Effector memory CD8-positive, alpha-beta T cell (primary cell): ENCODE data around the gene RGS4.

Experiments used
- ATAC-seq: fragments of 150-1000 bp; cut with Tn5 transposase; replicated peaks from 2 replicates; pipeline ENCODE4 v1.10.0; 2021; ENCODE audit warnings: mild to moderate bottlenecking, moderate library complexity
- DNase-seq, 3 experiments: peaks; one replicate each; pipeline ENCODE4 v3.0.0; 2021
- H3K27ac Mint-ChIP-seq, 2 donors: one replicate each; pipeline ENCODE4 v1.8.0; 2022; ENCODE audit warnings: mild to moderate bottlenecking in 2 of 2, mixed read lengths in 2 of 2, moderate library complexity in 2 of 2
- H3K27me3 Mint-ChIP-seq, 2 donors: one replicate each; pipeline ENCODE4 v1.8.0; 2022; ENCODE audit warnings: mixed read lengths in 2 of 2
- H3K36me3 Mint-ChIP-seq: one replicate; pipeline ENCODE4 v1.8.0; 2022; ENCODE audit warnings: mild to moderate bottlenecking, moderate library complexity, mixed read lengths; ENCODE audit not compliant: insufficient read depth
- H3K4me1 Mint-ChIP-seq, 2 donors: one replicate each; pipeline ENCODE4 v1.8.0; 2022; ENCODE audit warnings: low read depth in 2 of 2, mixed read lengths in 2 of 2
- H3K4me3 Mint-ChIP-seq, 2 donors: one replicate each; pipeline ENCODE4 v1.8.0; 2022; ENCODE audit warnings: mild to moderate bottlenecking in 2 of 2, mixed read lengths in 2 of 2, moderate library complexity in 2 of 2
- H3K9me3 Mint-ChIP-seq, 2 donors: one replicate each; pipeline ENCODE4 v1.8.0; 2022; ENCODE audit warnings: mixed read lengths in 2 of 2

Gene RGS4

DNA sequence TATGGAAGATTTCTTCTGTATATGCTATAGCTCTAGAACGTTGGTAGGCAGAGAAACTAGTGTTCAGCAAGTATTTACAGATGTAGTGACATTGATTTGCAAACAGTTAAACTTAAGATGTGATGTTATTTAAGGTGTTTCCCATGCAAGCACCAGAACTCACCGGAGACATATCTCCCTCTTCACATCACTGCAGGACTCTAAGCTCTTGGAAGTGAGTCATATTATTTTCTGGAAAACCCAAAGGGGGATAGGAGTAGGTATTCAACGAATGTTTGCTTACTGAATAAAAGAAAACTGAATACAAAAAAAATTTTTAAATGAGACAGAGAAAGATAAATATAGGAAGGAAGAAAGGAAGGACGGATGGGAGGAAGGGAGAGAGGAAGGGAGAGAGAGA lies 25.0 kb downstream of the RGS4 start:
- peaks cover 0 to under 1% of the 10 kb centered on the region in 2 donors for H3K9me3 Mint-ChIP-seq
- no peak for DNase-seq

DNA sequence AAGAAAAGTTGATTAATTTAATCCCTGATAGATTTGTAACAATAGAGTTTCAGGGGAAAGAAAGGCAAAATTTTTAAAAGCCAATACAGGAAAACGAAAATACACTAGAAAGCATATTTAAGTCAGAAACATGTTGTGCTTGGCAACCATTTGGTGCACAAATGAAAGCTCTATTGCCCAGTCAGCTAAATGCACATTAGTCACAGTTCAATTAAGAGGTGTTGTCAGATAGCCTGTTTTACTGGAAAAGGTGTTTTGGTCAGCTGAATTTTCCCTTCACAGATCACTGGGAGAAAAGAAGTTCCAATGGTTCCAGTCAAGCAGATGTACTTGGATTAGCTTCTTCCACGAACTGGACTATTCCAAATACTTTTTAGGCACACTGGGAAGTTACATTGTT lies 25.4 kb downstream of the RGS4 start:
- Mint-ChIP-seq H3K27me3 (peaks cover 7 to 18% of the 10 kb centered on the region in 2 donors), H3K4me3 (no peak overlapping the region), H3K9me3 (no peaks in the 10 kb centered on the region), H3K27ac (no peak overlapping the region), H3K4me1 (no peaks in the 10 kb centered on the region), H3K36me3 (no peaks in the 10 kb centered on the region)
- ATAC-seq (no peak), DNase-seq (no peak)

More for the DNA sequence above, 25.0 kb downstream of the RGS4 start:
- Mint-ChIP-seq H3K27ac (no peak overlapping the region), H3K4me1 (no peaks in the 10 kb centered on the region), H3K36me3 (no peaks in the 10 kb centered on the region), H3K27me3 (peaks cover 7 to 17% of the 10 kb centered on the region in 2 donors), H3K4me3 (no peak overlapping the region)
- no peak for ATAC-seq

DNA sequence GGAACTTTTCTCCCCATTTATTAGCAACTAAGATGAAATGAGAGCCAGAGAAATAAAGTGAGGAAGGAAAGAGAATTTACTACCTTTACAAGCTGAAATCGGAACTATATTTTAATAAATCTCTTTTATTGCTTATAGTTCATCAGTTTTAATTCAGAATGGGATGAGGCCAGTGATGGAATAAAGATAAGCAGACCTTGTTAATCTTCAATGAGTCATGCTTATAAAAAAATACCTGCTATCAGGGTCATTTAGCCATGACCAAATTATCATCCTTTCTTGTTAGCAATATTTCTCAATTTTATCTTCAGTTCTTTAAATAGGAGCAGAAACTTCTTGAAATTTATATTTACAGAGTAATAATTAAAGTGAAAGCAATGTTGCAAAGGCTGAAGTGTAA lies 26.1 kb downstream of the RGS4 start:
- ATAC-seq, result no peak
- no peaks in the 10 kb centered on the region for H3K9me3 Mint-ChIP-seq
- H3K27ac Mint-ChIP-seq, result no peak overlapping the region
- no peaks in the 10 kb centered on the region for H3K4me1 Mint-ChIP-seq
- no peak overlapping the region for H3K4me3 Mint-ChIP-seq
- no peaks in the 10 kb centered on the region for H3K36me3 Mint-ChIP-seq
- H3K27me3 Mint-ChIP-seq, result peaks cover 13 to 24% of the 10 kb centered on the region in 2 donors
- DNase-seq, result no peak

DNA sequence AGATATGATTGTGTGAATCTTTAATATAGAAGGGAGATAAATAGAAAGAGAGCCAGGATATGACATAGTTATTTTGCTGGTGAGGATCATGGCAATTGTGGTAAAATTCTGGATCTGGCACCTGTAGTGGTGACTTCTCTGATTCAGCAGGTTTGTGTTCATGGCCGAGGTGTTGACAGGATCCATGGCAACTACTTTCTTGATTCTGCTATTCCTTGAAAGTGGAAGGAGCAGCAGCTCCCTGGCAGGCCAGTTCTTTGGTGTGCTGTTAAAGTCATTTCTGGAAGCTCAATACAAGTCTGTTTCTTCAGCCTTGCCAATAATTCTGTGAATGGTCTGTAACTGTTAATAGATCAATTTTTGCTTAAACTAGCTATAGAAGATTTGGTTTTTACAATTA lies 33.4 kb downstream of the RGS4 start:
- H3K27ac Mint-ChIP-seq, result no peak overlapping the region
- DNase-seq, result no peak
- H3K9me3 Mint-ChIP-seq, result no peaks in the 10 kb centered on the region
- H3K36me3 Mint-ChIP-seq, result no peaks in the 10 kb centered on the region
- H3K4me3 Mint-ChIP-seq, result no peak overlapping the region
- H3K4me1 Mint-ChIP-seq, result no peaks in the 10 kb centered on the region
- H3K27me3 Mint-ChIP-seq, result peaks cover 5 to 8% of the 10 kb centered on the region in 2 donors
- ATAC-seq, result no peak

DNA sequence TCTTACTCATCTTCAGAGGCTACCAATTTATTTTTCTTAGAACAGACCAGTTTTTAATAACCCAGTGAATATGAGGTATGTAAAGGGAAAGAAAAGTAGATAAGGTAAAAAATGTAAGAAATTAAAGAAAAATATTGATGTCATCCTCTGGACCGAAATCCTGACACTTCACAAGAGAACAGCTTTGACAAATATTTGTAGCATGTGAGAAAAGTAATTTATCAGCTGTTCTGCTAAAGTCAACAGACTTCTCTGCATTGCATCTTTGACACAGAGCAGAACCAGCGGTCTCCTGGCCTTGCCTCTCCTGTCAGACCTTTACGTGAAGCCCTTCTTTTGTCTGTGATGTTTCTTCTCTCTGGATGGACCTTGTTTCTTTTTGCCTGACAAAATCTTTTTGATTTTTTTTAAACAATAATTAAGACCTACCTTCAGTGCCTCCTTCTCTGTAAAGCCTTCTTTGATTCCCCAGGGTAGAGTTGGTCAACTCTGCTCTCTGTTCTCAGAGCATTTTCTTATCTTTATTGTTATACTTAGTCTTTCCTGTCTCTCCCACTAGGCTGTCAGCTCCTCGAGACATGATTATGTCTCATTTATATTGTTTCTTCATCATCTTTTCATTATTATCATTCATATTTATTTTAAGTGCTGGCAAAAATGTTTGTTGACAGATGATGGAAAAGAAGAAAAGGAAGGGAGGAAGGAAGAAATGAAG lies 35.4 kb downstream of the RGS4 start:
- Mint-ChIP-seq H3K4me1 (no peaks in the 10 kb centered on the region), H3K27me3 (peaks cover 7 to 12% of the 10 kb centered on the region in 2 donors), H3K27ac (no peak overlapping the region), H3K4me3 (no peak overlapping the region), H3K9me3 (peaks cover 0 to 2% of the 10 kb centered on the region in 2 donors), H3K36me3 (no peaks in the 10 kb centered on the region)
- no peak for ATAC-seq
- DNase-seq, result no peak

DNA sequence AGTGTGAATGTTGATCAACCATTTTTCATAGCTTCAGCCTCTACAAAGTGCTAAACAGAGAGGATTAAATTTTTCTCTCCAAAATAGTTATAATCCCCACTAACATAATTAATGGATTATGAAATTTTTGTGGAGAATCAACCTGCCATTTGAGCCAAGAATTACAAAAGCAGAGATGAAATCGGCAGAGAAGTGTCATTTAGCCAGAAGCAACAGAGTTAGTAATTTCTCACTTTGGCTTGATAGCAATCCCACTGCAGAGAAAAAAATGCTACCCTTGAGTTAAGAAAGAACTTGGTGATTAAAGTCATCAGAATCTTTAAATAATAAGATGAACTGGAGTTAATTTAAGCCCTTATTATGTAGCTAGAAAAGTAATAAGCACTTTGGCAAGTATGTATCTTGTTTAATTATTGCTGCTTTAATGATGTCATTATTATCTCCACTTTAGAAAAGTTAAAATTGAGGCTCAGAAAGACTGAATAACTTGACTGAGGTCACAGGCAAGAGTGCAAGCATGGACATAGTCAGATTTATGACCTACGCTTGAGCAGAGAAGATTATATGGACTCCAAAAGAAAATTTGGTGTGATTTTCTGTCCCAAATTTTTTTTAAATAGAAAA lies 37.3 kb downstream of the RGS4 start:
- ATAC-seq (no peak), DNase-seq (no peak)
- Mint-ChIP-seq H3K27ac (no peak overlapping the region), H3K4me3 (no peak overlapping the region), H3K9me3 (peaks cover 0 to 5% of the 10 kb centered on the region in 2 donors), H3K27me3 (peaks cover 10 to 20% of the 10 kb centered on the region in 2 donors), H3K36me3 (no peaks in the 10 kb centered on the region), H3K4me1 (no peaks in the 10 kb centered on the region)

DNA sequence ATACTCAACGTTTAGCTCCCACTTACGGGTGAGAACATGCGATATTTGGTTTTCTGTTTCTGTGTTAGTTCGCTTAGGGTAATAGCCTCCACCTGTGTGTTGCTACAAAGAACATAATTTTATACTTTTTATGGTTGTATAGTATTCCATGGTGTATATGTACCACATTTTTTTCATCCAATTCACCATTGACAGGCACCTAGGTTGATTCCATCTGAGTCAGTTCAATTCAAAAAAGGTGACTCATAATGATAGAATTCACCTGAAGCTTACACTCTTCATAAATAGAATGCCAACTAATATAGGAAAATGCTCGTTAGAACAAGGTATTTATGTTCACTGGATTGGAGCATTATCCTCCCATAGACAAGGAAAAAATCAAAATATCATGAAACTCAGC lies 38.5 kb downstream of the RGS4 start:
- peaks cover 0 to 5% of the 10 kb centered on the region in 2 donors for H3K9me3 Mint-ChIP-seq
- H3K4me3 Mint-ChIP-seq, result no peak overlapping the region
- H3K27me3 Mint-ChIP-seq, result peaks cover 10 to 26% of the 10 kb centered on the region in 2 donors
- ATAC-seq, result no peak
- no peak overlapping the region for H3K27ac Mint-ChIP-seq
- H3K4me1 Mint-ChIP-seq, result no peaks in the 10 kb centered on the region
- DNase-seq, result no peak
- H3K36me3 Mint-ChIP-seq, result no peaks in the 10 kb centered on the region

DNA sequence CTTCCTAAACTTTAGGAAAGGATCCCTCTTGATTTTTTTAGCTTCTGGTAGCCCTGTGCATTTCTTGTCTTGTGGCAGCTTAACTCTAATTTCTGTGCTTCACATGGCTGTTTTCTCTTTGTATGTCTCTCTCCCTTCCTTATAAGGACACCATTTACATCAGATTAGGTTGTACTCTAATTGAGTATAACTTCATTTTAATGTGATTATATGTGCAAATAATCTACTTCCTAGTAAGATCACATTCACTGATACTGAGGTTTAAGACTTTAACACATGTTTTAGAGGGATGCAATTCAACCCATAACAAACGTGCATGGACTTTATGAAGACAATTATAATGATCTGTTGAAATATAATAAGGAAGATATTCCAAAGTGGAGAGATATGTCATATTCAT lies 46.7 kb downstream of the RGS4 start:
- Mint-ChIP-seq H3K27me3 (peaks cover 0 to 16% of the 10 kb centered on the region in 2 donors), H3K36me3 (no peaks in the 10 kb centered on the region), H3K27ac (no peak overlapping the region), H3K9me3 (no peaks in the 10 kb centered on the region), H3K4me3 (no peak overlapping the region), H3K4me1 (no peaks in the 10 kb centered on the region)
- DNase-seq (no peak), ATAC-seq (no peak)

DNA sequence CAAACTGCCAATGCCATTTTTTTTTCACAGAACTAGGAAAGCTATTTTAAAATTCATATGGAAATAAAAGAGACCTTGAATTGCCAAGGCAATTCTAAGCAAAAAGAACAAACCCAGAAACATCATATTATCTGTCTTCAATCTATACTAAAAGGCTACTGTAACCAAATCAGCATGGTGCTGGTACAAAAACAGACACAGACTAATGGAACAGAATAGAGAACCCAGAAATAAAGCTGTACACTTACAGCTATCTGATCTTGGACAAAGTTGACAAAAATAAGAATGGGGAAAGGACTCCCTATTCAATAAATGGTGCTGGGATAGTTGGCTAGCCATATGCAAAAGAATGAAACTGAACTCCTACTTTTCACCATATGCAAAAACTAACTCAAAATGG lies 50.5 kb downstream of the RGS4 start:
- ATAC-seq (no peak), DNase-seq (no peak)
- Mint-ChIP-seq H3K4me1 (no peaks in the 10 kb centered on the region), H3K9me3 (no peaks in the 10 kb centered on the region), H3K36me3 (no peaks in the 10 kb centered on the region), H3K4me3 (no peak overlapping the region), H3K27me3 (peaks cover 7 to 10% of the 10 kb centered on the region in 2 donors), H3K27ac (no peak overlapping the region)

DNA sequence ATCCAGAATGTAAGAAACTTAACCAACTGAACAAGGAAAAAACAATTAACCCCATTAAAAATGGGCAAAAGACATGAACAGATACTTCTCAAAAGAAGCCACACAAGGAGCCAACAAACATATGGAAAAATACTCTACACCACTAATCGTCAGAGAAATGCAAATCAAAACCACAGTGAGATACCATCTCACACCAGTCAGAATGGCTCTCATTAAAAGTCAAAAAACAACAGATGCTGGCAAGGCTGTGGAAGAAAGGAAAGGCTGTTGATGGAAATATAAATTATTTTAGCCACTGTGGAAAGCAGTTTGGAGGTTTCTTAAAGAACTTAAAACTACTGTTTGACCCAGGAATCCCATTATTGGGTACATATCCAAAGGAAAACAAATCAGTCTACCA lies 51.2 kb downstream of the RGS4 start:
- H3K4me3 Mint-ChIP-seq, result no peak overlapping the region
- no peaks in the 10 kb centered on the region for H3K4me1 Mint-ChIP-seq
- no peak for DNase-seq
- ATAC-seq, result no peak
- H3K9me3 Mint-ChIP-seq, result no peaks in the 10 kb centered on the region
- H3K36me3 Mint-ChIP-seq, result no peaks in the 10 kb centered on the region
- H3K27ac Mint-ChIP-seq, result no peak overlapping the region
- H3K27me3 Mint-ChIP-seq, result peaks cover 14% of the 10 kb centered on the region in 2 donors

DNA sequence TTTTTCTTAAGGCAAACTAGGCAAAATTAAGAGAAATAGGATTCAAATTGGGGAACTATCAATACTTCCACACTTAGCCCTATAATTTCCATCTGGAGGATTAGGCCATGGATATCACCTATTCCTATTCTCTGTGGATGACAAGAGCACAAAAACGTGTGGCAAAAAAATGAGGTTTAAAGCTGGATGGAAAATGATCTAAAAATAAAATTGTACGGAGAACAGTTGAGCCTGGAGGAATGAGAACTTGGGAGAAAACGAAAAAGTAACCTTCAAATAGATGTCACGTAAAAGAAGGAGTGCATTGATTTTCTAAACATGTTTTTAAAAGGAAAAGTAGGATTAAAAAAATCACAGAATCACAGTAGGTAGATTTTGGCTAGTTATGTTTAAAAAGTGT lies 55.7 kb downstream of the RGS4 start:
- no peak for DNase-seq
- Mint-ChIP-seq H3K27me3 (peaks cover 9 to 14% of the 10 kb centered on the region in 2 donors), H3K9me3 (no peaks in the 10 kb centered on the region), H3K4me3 (no peak overlapping the region), H3K27ac (no peak overlapping the region), H3K36me3 (no peaks in the 10 kb centered on the region), H3K4me1 (no peaks in the 10 kb centered on the region)
- no peak for ATAC-seq
